OCI-LY3 (cell line): ENCODE data around the gene KIF1A.

ENCODE experiments used
- H2AFZ ChIP-seq: fragments of 200-600, 300-600 bp; shearing (Covaris generic); 2 replicates; pipeline ENCODE4 v1.6.0; 2014; ENCODE audit warnings: antibody characterized with exemption, low read depth, low read length
- H3K27ac ChIP-seq: fragments of 200-600, 300-600 bp; sonication (generic); 2 replicates; pipeline ENCODE4 v1.5.1; 2014; ENCODE audit warnings: mild to moderate bottlenecking, low read length, moderate library complexity, mixed read lengths
- H3K27me3 ChIP-seq: fragments of 200-600, 300-600 bp; sonication (generic); 2 replicates; pipeline ENCODE4 v1.6.1; 2014; ENCODE audit warnings: low read depth, low read length, mixed read lengths
- H3K36me3 ChIP-seq: fragments of 200-600, 300-600 bp; sonication (generic); replicated peaks from 2 replicates; pipeline ENCODE3; 2014; ENCODE audit warnings: low read depth, low read length, mixed read lengths
- H3K4me1 ChIP-seq: fragments of 300-600, 200-600 bp; sonication (generic); 2 replicates; pipeline ENCODE4 v1.6.1; 2014; ENCODE audit warnings: low read length, mixed read lengths
- H3K4me2 ChIP-seq: fragments of 200-600, 300-600 bp; sonication (generic); 2 replicates; pipeline ENCODE4 v1.6.1; 2014; ENCODE audit warnings: low read length, mixed read lengths
- H3K4me3 ChIP-seq: fragments of 300-600, 200-600 bp; sonication (generic); 2 replicates; pipeline ENCODE4 v1.5.1; 2014; ENCODE audit warnings: antibody characterized with exemption, mild to moderate bottlenecking, low read length, moderate library complexity
- H3K79me2 ChIP-seq: fragments of 300-600, 200-600 bp; shearing (Covaris generic); 2 replicates; pipeline ENCODE4 v1.6.1; 2014; ENCODE audit warnings: mild to moderate bottlenecking, low read length, mixed read lengths
- H3K9ac ChIP-seq: fragments of 300-600, 200-600 bp; shearing (Covaris generic); 2 replicates; pipeline ENCODE4 v1.6.0; 2014; ENCODE audit warnings: mild to moderate bottlenecking, low read length, moderate library complexity
- H3K9me3 ChIP-seq: fragments of 200-600, 300-600 bp; shearing (Covaris generic); 2 replicates; pipeline ENCODE4 v1.6.1; 2014; ENCODE audit warnings: low read length, mixed read lengths; ENCODE audit not compliant: insufficient read depth
- H4K20me1 ChIP-seq: fragments of 200-600, 300-600 bp; sonication (generic); 2 replicates; pipeline ENCODE4 v1.6.1; 2016; ENCODE audit warnings: low read length, mixed read lengths; ENCODE audit not compliant: insufficient read depth
- EZH2phosphoT487 ChIP-seq: fragments of 200-600 bp; shearing (Covaris generic); IDR thresholded peaks from 2 replicates; pipeline ENCODE4 v1.6.1; 2018; ENCODE audit warnings: antibody characterized with exemption, mixed run types, low read depth
- TF ChIP-seq, protein P1 (sequence below): fragments of 200-600, 300-600 bp; sonication (generic); IDR thresholded peaks from 2 replicates; pipeline ENCODE4 v1.5.1; 2014; ENCODE audit warnings: antibody characterized with exemption, low read length, low read depth

KIF1A gene

DNA sequence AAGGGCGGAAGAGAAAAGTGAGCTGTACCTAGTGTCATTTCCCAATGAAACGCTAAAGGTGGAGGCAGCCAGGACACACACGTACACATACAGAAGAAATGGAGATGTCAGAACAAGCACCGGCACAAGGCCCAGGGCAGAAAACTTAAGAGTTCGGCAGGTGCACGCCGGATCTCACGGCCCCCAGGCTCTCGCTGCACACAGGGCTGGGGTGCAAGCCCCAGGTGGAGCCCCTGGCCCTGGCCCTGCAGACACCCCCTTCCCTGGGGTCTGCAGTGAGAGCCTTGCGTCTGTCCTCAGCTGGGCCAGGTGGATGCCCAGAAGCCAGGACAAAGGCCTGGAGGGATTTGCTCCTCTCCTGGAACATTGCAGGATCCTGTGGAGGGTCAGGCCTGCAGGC lies 91.7 kb downstream of the KIF1A start:
- Histone ChIP-seq H3K9ac (no peak overlapping the region), H3K27ac (no peak overlapping the region), H3K9me3 (no peaks in the 10 kb centered on the region), H3K4me1 (no peaks in the 10 kb centered on the region), H3K27me3 (no peaks in the 10 kb centered on the region), H3K36me3 (no peaks in the 10 kb centered on the region), H3K79me2 (no peaks in the 10 kb centered on the region), H3K4me3 (no peak overlapping the region), H3K4me2 (no peak overlapping the region), H2AFZ (no peak overlapping the region), H4K20me1 (no peaks in the 10 kb centered on the region)
- TF ChIP-seq, protein P1, sequence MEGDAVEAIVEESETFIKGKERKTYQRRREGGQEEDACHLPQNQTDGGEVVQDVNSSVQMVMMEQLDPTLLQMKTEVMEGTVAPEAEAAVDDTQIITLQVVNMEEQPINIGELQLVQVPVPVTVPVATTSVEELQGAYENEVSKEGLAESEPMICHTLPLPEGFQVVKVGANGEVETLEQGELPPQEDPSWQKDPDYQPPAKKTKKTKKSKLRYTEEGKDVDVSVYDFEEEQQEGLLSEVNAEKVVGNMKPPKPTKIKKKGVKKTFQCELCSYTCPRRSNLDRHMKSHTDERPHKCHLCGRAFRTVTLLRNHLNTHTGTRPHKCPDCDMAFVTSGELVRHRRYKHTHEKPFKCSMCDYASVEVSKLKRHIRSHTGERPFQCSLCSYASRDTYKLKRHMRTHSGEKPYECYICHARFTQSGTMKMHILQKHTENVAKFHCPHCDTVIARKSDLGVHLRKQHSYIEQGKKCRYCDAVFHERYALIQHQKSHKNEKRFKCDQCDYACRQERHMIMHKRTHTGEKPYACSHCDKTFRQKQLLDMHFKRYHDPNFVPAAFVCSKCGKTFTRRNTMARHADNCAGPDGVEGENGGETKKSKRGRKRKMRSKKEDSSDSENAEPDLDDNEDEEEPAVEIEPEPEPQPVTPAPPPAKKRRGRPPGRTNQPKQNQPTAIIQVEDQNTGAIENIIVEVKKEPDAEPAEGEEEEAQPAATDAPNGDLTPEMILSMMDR: no peak
- TF ChIP-seq EZH2phosphoT487: no peak

DNA sequence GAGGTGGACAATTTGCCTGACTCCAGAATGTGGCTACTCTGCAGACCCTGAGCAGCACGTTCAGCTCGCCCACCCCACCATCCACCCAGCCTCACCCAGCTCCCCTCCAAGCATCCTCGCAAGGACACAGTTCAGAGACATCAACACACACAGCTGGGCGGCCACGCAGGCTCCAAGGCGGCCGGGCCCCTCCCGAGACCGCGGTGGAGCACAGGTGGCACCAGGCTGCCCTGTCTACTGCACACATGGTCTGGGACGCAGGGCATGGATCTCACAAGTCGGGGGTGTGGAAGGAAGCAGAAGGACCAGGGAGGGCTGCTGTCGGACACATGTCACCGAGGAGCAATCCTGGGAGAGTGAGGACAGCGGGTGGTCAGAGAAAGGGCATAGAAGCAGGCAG lies 92.1 kb downstream of the KIF1A start:
- Histone ChIP-seq H3K27ac (no peak overlapping the region), H3K4me2 (no peak overlapping the region), H3K4me3 (no peak overlapping the region), H2AFZ (no peak overlapping the region), H4K20me1 (no peaks in the 10 kb centered on the region), H3K4me1 (no peaks in the 10 kb centered on the region), H3K9ac (no peak overlapping the region), H3K36me3 (no peaks in the 10 kb centered on the region), H3K27me3 (no peaks in the 10 kb centered on the region), H3K79me2 (no peaks in the 10 kb centered on the region), H3K9me3 (no peaks in the 10 kb centered on the region)
- no peak for TF ChIP-seq EZH2phosphoT487
- TF ChIP-seq, protein P1: no peak

DNA sequence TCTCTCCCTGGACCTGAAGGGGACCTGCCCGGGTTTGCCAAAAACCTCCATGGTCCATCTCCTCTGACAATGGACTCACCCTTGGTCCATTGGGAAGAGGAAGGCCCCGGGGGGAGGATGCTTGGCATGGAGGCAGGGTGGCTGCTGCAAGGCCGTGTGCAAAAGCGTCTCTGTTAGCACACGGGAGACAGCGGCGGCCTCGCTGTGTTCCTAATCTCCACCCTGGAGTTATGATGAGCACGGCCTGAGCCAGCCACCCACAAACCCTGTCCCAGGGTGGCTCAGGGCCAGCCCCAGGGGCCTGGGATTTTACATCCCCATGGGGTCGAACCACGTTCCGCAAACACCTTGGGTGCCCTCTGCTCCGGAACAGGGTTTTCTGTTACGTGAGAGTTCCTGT lies 92.6 kb downstream of the KIF1A start:
- H3K4me3 ChIP-seq: no peak overlapping the region
- H3K27me3 ChIP-seq: no peaks in the 10 kb centered on the region
- no peaks in the 10 kb centered on the region for H4K20me1 ChIP-seq
- no peak overlapping the region for H3K4me2 ChIP-seq
- H3K9ac ChIP-seq: no peak overlapping the region
- no peaks in the 10 kb centered on the region for H3K9me3 ChIP-seq
- no peaks in the 10 kb centered on the region for H3K79me2 ChIP-seq
- no peaks in the 10 kb centered on the region for H3K36me3 ChIP-seq
- no peak overlapping the region for H3K27ac ChIP-seq
- TF ChIP-seq, protein P1: no peak
- H2AFZ ChIP-seq: no peak overlapping the region
- H3K4me1 ChIP-seq: no peaks in the 10 kb centered on the region

DNA sequence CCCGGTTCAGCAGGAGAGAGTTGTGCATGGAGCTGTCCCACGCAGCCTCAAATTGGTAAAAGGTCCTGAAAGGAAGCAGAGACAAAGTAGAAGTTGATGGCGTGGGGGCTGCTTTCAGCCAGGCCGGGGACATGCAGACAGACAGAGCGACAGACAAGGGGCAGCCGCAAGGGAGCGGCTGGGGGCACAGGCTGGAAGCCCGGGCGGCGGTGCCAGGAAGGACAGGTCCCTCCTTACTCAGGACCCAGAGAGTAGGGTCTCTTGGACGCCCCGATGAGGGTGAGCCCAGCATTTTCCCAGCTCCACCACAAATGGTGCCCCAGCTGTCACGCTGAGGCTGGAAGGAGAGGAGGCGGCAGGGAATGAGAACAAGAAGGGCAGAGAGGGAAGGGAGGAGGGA lies 93.1 kb downstream of the KIF1A start:
- H3K27me3 ChIP-seq: no peaks in the 10 kb centered on the region

More for the DNA sequence above, 93.1 kb downstream of the KIF1A start:
- Histone ChIP-seq H3K36me3 (no peaks in the 10 kb centered on the region), H3K27ac (no peak overlapping the region), H4K20me1 (no peaks in the 10 kb centered on the region), H3K79me2 (no peaks in the 10 kb centered on the region), H3K4me1 (no peaks in the 10 kb centered on the region), H3K4me3 (no peak overlapping the region), H3K4me2 (no peak overlapping the region), H2AFZ (no peak overlapping the region), H3K9me3 (no peaks in the 10 kb centered on the region), H3K9ac (no peak overlapping the region)
- TF ChIP-seq, protein P1: no peak
- no peak for TF ChIP-seq EZH2phosphoT487
